ENCODE results near the gene FCGR2B. TPM values are rescaled to one million over a fixed set of nuclear protein-coding genes. Genes with fewer than 3 reads are reported as not detected.

Gene FCGR2B
- total and polyA plus RNA-seq, 2 of the 13 experiments (the other 11 are each of a cell fraction or from before 2014, with no cell fraction given): not detected

GRCh38 chr1:161726473-161727255 is 63.7 kb downstream of the FCGR2B start (continued):
- TF ChIP-seq ZNF83 (CRISPR knock-in tag; IDR thresholded peaks at IDR 0.05; ENCODE audit: borderline replicate concordance): 0 out of 2 replicates have a peak, but pooled peaks have one; percentile 40
- peak; percentile 71; the same call in 1 of the 2 replicates for TF ChIP-seq GABPB1 (CRISPR knock-in tag; IDR thresholded peaks at IDR 0.05)
- 0 out of 2 replicates have a peak, but pooled peaks have one; percentile 61 for TF ChIP-seq ZNF468 (CRISPR knock-in tag; IDR thresholded peaks at IDR 0.05)
- no peak for TF ChIP-seq ZNF446 (CRISPR knock-in tag; IDR thresholded peaks at IDR 0.05)
- no peak for TF ChIP-seq LCORL (IDR thresholded peaks at IDR 0.05)
- TF ChIP-seq LCORL (CRISPR knock-in tag; IDR thresholded peaks at IDR 0.05): 0 out of 2 replicates have a peak, but pooled peaks have one; percentile 5
- peak; percentile 57; the same call in 1 of the 2 replicates for TF ChIP-seq POLR2G (IDR thresholded peaks at IDR 0.05; ENCODE audit: low read depth, low read length)
- TF ChIP-seq ZNF691 (CRISPR knock-in tag; IDR thresholded peaks at IDR 0.05; ENCODE audit: borderline replicate concordance, low read depth): 0 out of 2 replicates have a peak, but pooled peaks have one; percentile 23
- 0 out of 2 replicates have a peak, but pooled peaks have one; percentile 15 for TF ChIP-seq ZNF607 (CRISPR knock-in tag; IDR thresholded peaks at IDR 0.05; ENCODE audit: borderline replicate concordance)
- no peak for TF ChIP-seq ZNF18 (CRISPR knock-in tag; IDR thresholded peaks at IDR 0.05; ENCODE audit: insufficient replicate concordance)
- TF ChIP-seq ZNF275 (CRISPR knock-in tag; IDR thresholded peaks at IDR 0.05; ENCODE audit: borderline replicate concordance): 0 out of 2 replicates have a peak, but pooled peaks have one; percentile 40
- peak; percentile 44 for TF ChIP-seq ETV5 (CRISPR knock-in tag; IDR thresholded peaks at IDR 0.05; ENCODE audit: borderline replicate concordance)
- peak; percentile 3; the same call in 1 of the 2 replicates for TF ChIP-seq ZNF350 (CRISPR knock-in tag; IDR thresholded peaks at IDR 0.05; ENCODE audit: borderline replicate concordance, low read depth)
- TF ChIP-seq, protein P1, sequence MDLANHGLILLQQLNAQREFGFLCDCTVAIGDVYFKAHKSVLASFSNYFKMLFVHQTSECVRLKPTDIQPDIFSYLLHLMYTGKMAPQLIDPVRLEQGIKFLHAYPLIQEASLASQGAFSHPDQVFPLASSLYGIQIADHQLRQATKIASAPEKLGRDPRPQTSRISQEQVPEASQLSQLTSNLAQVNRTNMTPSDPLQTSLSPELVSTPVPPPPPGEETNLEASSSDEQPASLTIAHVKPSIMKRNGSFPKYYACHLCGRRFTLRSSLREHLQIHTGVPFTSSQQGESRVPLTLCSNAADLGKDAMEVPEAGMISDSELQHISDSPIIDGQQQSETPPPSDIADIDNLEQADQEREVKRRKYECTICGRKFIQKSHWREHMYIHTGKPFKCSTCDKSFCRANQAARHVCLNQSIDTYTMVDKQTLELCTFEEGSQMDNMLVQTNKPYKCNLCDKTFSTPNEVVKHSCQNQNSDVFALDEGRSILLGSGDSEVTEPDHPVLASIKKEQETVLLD (CRISPR knock-in tag; IDR thresholded peaks at IDR 0.05; ENCODE audit: low read depth): peak; percentile 60; the same call in 1 of the 2 replicates
- peak; percentile 35; the same call in 1 of the 2 replicates for TF ChIP-seq ZNF281 (CRISPR knock-in tag; IDR thresholded peaks at IDR 0.05; ENCODE audit: borderline replicate concordance)
- TF ChIP-seq PHF8 (CRISPR knock-in tag; IDR thresholded peaks at IDR 0.05): peak; percentile 63; the same call in 1 of the 2 replicates
- peak; percentile 71; the same call in 1 of the 2 replicates for TF ChIP-seq CHD2 (IDR thresholded peaks at IDR 0.05; ENCODE audit: low read depth, low read length)
- TF ChIP-seq CBX1 (IDR thresholded peaks at IDR 0.05; ENCODE audit: low read depth): no peak
- TF ChIP-seq GABPA (IDR thresholded peaks at IDR 0.05; ENCODE audit: low read depth, low read length): peak; percentile 50
- peak; percentile 46; the same call in 1 of the 2 replicates for TF ChIP-seq GABPA (CRISPR knock-in tag; IDR thresholded peaks at IDR 0.05; ENCODE audit: low read depth)
